ENCODE results near the gene SLC39A7. TPM values are rescaled to one million over a fixed set of nuclear protein-coding genes. Genes with fewer than 3 reads are reported as not detected.

Gene SLC39A7
- total RNA-seq, 1 experiment from 2014 or later, result 128 TPM

GRCh38 chr6:33185654-33186187 lies 14.9 kb upstream of the SLC39A7 start:
- H3K79me2 ChIP-seq (ENCODE audit: low read length), result no peaks in the 10 kb centered on the region
- no TSS peak for BruUV-seq (replicated peaks)
- H3K4me2 ChIP-seq (ENCODE audit: low read length), result no peak overlapping the region
- intact Hi-C loops (cut with micrococcal nuclease), result no loop called here
- no peaks in the 10 kb centered on the region for H3K4me1 ChIP-seq (ENCODE audit: insufficient read depth, low read length)
- TF ChIP-seq EZH2 (IDR thresholded peaks at IDR 0.05; ENCODE audit: low read length, unreplicated experiment) (no peak), EZH2phosphoT487 (IDR thresholded peaks at IDR 0.05; ENCODE audit: borderline replicate concordance, low read length) (no peak)
- TF ChIP-seq, protein P1, sequence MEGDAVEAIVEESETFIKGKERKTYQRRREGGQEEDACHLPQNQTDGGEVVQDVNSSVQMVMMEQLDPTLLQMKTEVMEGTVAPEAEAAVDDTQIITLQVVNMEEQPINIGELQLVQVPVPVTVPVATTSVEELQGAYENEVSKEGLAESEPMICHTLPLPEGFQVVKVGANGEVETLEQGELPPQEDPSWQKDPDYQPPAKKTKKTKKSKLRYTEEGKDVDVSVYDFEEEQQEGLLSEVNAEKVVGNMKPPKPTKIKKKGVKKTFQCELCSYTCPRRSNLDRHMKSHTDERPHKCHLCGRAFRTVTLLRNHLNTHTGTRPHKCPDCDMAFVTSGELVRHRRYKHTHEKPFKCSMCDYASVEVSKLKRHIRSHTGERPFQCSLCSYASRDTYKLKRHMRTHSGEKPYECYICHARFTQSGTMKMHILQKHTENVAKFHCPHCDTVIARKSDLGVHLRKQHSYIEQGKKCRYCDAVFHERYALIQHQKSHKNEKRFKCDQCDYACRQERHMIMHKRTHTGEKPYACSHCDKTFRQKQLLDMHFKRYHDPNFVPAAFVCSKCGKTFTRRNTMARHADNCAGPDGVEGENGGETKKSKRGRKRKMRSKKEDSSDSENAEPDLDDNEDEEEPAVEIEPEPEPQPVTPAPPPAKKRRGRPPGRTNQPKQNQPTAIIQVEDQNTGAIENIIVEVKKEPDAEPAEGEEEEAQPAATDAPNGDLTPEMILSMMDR (conservative IDR thresholded peaks at IDR 0.05; ENCODE audit: low read depth, low read length), result no peak
- CTCF ChIA-PET, result no interaction called here
- ATAC-seq, result no peak
- no peaks in the 10 kb centered on the region for H3K9me3 ChIP-seq (ENCODE audit: low read length)
- no peaks in the 10 kb centered on the region for H3K9me2 ChIP-seq (replicated peaks; ENCODE audit: low read length)
- POLR2A ChIA-PET (ENCODE audit: unreplicated experiment), result no interaction called here
- H4K20me1 ChIP-seq (ENCODE audit: low read length), result no peaks in the 10 kb centered on the region
- no peak overlapping the region for H2AFZ ChIP-seq (ENCODE audit: low read length)
- H3K27me3 ChIP-seq (ENCODE audit: low read length), result no peaks in the 10 kb centered on the region
- no peak overlapping the region for H3K9ac ChIP-seq (ENCODE audit: low read length)
- H3K4me3 ChIP-seq (ENCODE audit: low read length), result no peak overlapping the region
- no peaks in the 10 kb centered on the region for H3F3A ChIP-seq (ENCODE audit: low read length, unreplicated experiment)
- H3K36me3 ChIP-seq (ENCODE audit: low read depth, low read length), result no peaks in the 10 kb centered on the region
- H3K27ac ChIP-seq (ENCODE audit: low read length), result no peak overlapping the region
- DNase-seq, result no peak

DNA sequence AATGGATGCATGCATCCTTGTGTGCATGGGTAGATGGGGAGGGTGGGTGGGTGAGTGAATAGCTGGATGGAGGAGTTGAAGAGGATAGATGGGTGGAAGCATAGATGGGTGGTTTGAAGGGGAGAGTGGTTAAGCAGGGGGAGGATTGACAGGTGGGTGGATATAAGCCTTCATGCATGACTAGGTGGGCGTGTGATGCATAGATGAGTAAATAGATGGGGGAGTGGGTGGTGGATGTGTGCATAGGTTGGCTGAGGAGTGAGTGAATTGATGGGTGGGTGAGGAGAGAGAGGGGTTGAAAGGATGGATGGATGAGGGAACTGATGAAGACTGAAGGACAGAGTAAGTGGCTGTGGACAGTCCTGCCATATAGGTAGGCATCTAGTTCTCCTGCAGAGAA lies 12.9 kb upstream of the SLC39A7 start:
- H3K27ac ChIP-seq (ENCODE audit: low read length), result no peak overlapping the region
- no peaks in the 10 kb centered on the region for H3K36me3 ChIP-seq (ENCODE audit: low read depth, low read length)
- no peaks in the 10 kb centered on the region for H3K9me3 ChIP-seq (ENCODE audit: low read length)
- H2AFZ ChIP-seq (ENCODE audit: low read length), result no peak overlapping the region
- no peaks in the 10 kb centered on the region for H4K20me1 ChIP-seq (ENCODE audit: low read length)
- TF ChIP-seq EZH2phosphoT487 (IDR thresholded peaks at IDR 0.05; ENCODE audit: borderline replicate concordance, low read length) (no peak), EZH2 (IDR thresholded peaks at IDR 0.05; ENCODE audit: low read length, unreplicated experiment) (no peak)
- TF ChIP-seq, protein P1 (conservative IDR thresholded peaks at IDR 0.05; ENCODE audit: low read depth, low read length), result no peak
- no peaks in the 10 kb centered on the region for H3F3A ChIP-seq (ENCODE audit: low read length, unreplicated experiment)
- H3K79me2 ChIP-seq (ENCODE audit: low read length), result no peaks in the 10 kb centered on the region
- CTCF ChIA-PET, result no interaction called here
- POLR2A ChIA-PET (ENCODE audit: unreplicated experiment), result no interaction called here
- ATAC-seq, result no peak
- H3K4me1 ChIP-seq (ENCODE audit: insufficient read depth, low read length), result no peaks in the 10 kb centered on the region
- H3K27me3 ChIP-seq (ENCODE audit: low read length), result no peaks in the 10 kb centered on the region
- intact Hi-C loops (cut with micrococcal nuclease), result no loop called here
- BruUV-seq (replicated peaks), result no TSS peak
- H3K4me2 ChIP-seq (ENCODE audit: low read length), result no peak overlapping the region
- H3K9me2 ChIP-seq (replicated peaks; ENCODE audit: low read length), result no peaks in the 10 kb centered on the region
- no peak overlapping the region for H3K4me3 ChIP-seq (ENCODE audit: low read length)
- H3K9ac ChIP-seq (ENCODE audit: low read length), result no peak overlapping the region
- no peak for DNase-seq

DNA sequence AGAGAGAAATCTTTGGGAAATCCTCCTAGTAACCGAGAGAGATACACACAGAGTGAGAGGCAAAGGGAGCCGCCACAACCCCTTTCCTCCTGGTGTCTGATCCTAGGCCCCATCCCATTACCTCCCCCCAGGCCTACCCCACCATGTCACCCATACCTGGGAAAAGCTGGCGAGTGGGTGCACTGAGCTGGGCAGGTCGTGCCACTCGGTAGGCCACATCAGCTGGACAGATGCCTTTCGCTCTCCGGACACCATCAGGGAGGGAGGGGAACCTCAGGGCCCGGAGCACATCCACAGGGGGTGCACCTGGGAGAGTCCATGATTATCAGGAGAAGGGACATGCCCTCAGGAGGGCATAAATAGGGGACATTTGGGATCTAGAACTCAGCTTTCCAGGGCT lies 11.5 kb upstream of the SLC39A7 start:
- Histone ChIP-seq H3K27ac (ENCODE audit: low read length) (no peak overlapping the region), H3K4me2 (ENCODE audit: low read length) (no peak overlapping the region), H3K79me2 (ENCODE audit: low read length) (no peaks in the 10 kb centered on the region), H3K27me3 (ENCODE audit: low read length) (no peaks in the 10 kb centered on the region), H3K4me3 (ENCODE audit: low read length) (no peak overlapping the region), H2AFZ (ENCODE audit: low read length) (no peak overlapping the region), H3K9me3 (ENCODE audit: low read length) (no peaks in the 10 kb centered on the region), H3F3A (ENCODE audit: low read length, unreplicated experiment) (no peaks in the 10 kb centered on the region), H3K4me1 (ENCODE audit: insufficient read depth, low read length) (no peaks in the 10 kb centered on the region), H3K36me3 (ENCODE audit: low read depth, low read length) (peaks cover 3% of the 10 kb centered on the region; the same call in 1 of the 2 replicates), H3K9me2 (replicated peaks; ENCODE audit: low read length) (no peaks in the 10 kb centered on the region), H3K9ac (ENCODE audit: low read length) (no peak overlapping the region), H4K20me1 (ENCODE audit: low read length) (no peaks in the 10 kb centered on the region)
- intact Hi-C loops (cut with micrococcal nuclease), result no loop called here
- ATAC-seq (no peak), DNase-seq (no peak)
- CTCF ChIA-PET, result no interaction called here
- TF ChIP-seq EZH2 (IDR thresholded peaks at IDR 0.05; ENCODE audit: low read length, unreplicated experiment), result no peak
- no peak for TF ChIP-seq EZH2phosphoT487 (IDR thresholded peaks at IDR 0.05; ENCODE audit: borderline replicate concordance, low read length)
- TF ChIP-seq, protein P1 (conservative IDR thresholded peaks at IDR 0.05; ENCODE audit: low read depth, low read length), result no peak
- POLR2A ChIA-PET (ENCODE audit: unreplicated experiment), result interaction anchor here (0.5 kb wide), 1 partner anchor 14 kb away, joined by 5 read pairs; no protein-coding TSS in a partner anchor
- no TSS peak for BruUV-seq (replicated peaks)
